ENCODE data around the gene SURF4. TPM values are rescaled to one million over a fixed set of nuclear protein-coding genes. Genes with fewer than 3 reads are reported as not detected.

The SURF4 gene
- total RNA-seq, 1 donor from 2014 or later: 190 TPM

DNA sequence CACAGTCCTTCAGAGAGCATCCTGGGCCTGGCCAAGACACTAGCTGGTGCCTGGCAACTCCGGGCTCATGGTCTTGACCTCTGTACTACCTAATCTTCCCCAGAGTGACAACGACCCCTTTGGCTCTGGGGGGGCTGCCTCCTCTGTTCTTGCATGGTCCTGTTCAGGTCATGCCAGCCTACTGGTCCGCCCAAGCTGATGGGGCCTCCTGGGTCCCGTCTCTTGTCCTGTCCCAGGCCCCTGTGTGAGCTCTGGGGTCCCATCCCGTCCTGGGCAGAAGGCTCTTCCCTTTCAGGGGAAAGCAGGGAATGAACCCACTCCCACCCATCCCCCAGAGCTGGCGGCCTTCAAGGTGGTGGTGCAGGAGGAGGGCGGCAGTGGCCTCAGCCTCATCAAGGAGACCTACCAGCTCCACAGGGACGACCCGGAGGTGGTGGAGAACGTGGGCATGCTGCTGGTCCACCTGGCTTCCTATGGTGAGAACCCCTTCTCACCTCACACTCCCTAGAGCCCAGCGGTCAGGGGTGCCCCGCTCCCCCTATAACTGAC, 28.7 kb upstream of the SURF4 start:
- H3K36me3 Mint-ChIP-seq (ENCODE audit: unreplicated experiment): peaks cover 26% of the 10 kb centered on the region
- peaks cover 2% of the 10 kb centered on the region for H3K4me1 Mint-ChIP-seq (ENCODE audit: unreplicated experiment)
- no peaks in the 10 kb centered on the region for H3K27me3 Mint-ChIP-seq (ENCODE audit: unreplicated experiment)
- no peak overlapping the region for H3K4me3 Mint-ChIP-seq (ENCODE audit: unreplicated experiment)
- DNase-seq (ENCODE audit: extremely low spot score, unreplicated experiment): no peak
- no peak overlapping the region for H3K27ac Mint-ChIP-seq (ENCODE audit: unreplicated experiment)
- H3K9me3 Mint-ChIP-seq (ENCODE audit: unreplicated experiment): no peaks in the 10 kb centered on the region
- TF ChIP-seq, protein P1, sequence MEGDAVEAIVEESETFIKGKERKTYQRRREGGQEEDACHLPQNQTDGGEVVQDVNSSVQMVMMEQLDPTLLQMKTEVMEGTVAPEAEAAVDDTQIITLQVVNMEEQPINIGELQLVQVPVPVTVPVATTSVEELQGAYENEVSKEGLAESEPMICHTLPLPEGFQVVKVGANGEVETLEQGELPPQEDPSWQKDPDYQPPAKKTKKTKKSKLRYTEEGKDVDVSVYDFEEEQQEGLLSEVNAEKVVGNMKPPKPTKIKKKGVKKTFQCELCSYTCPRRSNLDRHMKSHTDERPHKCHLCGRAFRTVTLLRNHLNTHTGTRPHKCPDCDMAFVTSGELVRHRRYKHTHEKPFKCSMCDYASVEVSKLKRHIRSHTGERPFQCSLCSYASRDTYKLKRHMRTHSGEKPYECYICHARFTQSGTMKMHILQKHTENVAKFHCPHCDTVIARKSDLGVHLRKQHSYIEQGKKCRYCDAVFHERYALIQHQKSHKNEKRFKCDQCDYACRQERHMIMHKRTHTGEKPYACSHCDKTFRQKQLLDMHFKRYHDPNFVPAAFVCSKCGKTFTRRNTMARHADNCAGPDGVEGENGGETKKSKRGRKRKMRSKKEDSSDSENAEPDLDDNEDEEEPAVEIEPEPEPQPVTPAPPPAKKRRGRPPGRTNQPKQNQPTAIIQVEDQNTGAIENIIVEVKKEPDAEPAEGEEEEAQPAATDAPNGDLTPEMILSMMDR (IDR thresholded peaks at IDR 0.05): no peak

DNA sequence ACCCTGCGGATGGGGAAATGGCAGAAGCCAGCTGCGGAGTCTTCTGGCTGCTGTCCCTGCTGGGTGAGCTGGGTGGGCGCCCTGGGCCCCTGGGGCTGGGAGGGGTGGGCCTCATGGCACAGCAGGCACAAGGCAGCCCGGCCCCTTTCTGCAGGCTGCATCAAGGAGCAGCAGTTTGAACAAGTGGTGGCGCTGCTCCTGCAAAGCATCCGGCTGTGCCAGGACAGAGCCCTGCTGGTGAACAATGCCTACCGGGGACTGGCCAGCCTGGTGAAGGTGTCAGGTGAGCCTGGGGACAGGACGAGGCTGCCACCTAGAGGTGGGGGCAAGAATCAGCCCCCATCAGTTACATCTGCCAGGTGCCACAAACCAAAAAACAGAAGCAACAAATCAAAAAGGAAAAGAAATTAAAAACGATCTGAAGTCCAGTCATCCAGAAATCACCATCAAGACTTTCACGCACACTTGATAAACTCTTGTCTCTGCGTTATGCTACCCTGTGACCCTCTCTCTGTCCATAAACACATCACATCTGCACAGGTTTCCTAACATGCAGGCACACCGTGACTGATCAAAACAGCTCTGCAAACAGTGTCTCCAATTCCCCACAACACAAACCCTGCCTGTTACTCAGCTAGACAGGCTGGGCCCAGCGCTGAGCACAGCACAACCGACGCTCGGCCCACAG, 28.1 kb upstream of the SURF4 start:
- H3K4me3 Mint-ChIP-seq (ENCODE audit: unreplicated experiment): no peak overlapping the region
- H3K27me3 Mint-ChIP-seq (ENCODE audit: unreplicated experiment): no peaks in the 10 kb centered on the region
- H3K36me3 Mint-ChIP-seq (ENCODE audit: unreplicated experiment): peaks cover 25% of the 10 kb centered on the region
- no peak for DNase-seq (ENCODE audit: extremely low spot score, unreplicated experiment)
- peaks cover 2% of the 10 kb centered on the region for H3K4me1 Mint-ChIP-seq (ENCODE audit: unreplicated experiment)
- no peak overlapping the region for H3K27ac Mint-ChIP-seq (ENCODE audit: unreplicated experiment)
- no peaks in the 10 kb centered on the region for H3K9me3 Mint-ChIP-seq (ENCODE audit: unreplicated experiment)
- TF ChIP-seq, protein P1 (IDR thresholded peaks at IDR 0.05): peak; percentile 44

DNA sequence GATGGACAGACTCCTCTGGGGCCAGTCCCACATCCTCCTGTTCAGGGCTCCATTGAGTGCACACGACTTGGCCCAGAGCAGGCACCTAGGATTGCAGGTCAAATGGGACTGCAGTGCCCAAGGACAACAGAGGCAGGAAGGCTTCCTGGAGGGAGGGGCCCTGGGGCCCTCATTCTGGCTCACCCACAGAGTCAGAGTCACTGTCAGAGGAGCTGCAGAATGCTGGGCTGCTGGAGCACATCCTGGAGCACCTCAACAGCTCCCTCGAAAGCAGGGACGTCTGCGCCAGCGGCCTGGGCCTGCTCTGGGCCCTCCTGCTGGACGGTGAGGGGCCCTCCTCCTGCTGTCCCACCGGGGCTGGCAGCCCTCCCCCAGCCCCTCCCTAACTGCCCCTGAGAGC, 26.8 kb upstream of the SURF4 start:
- peaks cover 21% of the 10 kb centered on the region for H3K36me3 Mint-ChIP-seq (ENCODE audit: unreplicated experiment)
- no peak overlapping the region for H3K4me3 Mint-ChIP-seq (ENCODE audit: unreplicated experiment)

DNA sequence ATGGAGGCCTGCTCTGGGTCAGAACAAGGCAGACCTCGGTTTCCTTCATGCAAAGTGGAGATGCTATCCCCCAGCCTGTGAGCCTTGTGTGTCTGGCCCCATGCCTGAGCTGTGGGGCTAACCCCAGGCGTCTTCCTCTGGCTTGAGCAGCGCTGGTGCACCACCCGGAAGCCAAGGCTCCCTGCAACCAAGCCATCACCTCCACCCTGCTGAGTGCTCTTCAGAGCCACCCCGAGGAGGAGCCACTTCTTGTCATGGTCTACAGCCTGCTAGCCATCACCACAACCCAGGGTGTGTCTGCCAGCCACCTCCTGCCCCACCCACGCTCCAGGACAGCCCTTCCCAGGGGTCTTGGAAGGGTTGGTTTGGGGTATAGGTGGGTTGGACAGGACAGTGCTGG, 25.7 kb upstream of the SURF4 start:
- Mint-ChIP-seq H3K36me3 (ENCODE audit: unreplicated experiment) (peaks cover 17% of the 10 kb centered on the region), H3K27me3 (ENCODE audit: unreplicated experiment) (peaks cover 6% of the 10 kb centered on the region), H3K4me1 (ENCODE audit: unreplicated experiment) (peaks cover 2% of the 10 kb centered on the region), H3K27ac (ENCODE audit: unreplicated experiment) (no peak overlapping the region), H3K4me3 (ENCODE audit: unreplicated experiment) (no peak overlapping the region), H3K9me3 (ENCODE audit: unreplicated experiment) (no peaks in the 10 kb centered on the region)
- TF ChIP-seq, protein P1 (IDR thresholded peaks at IDR 0.05): no peak
- DNase-seq (ENCODE audit: extremely low spot score, unreplicated experiment): no peak

More for the DNA sequence above, 26.8 kb upstream of the SURF4 start:
- TF ChIP-seq, protein P1 (IDR thresholded peaks at IDR 0.05): no peak
- H3K27ac Mint-ChIP-seq (ENCODE audit: unreplicated experiment): no peak overlapping the region
- peaks cover under 1% of the 10 kb centered on the region for H3K27me3 Mint-ChIP-seq (ENCODE audit: unreplicated experiment)
- H3K4me1 Mint-ChIP-seq (ENCODE audit: unreplicated experiment): peaks cover 2% of the 10 kb centered on the region
- DNase-seq (ENCODE audit: extremely low spot score, unreplicated experiment): no peak
- no peaks in the 10 kb centered on the region for H3K9me3 Mint-ChIP-seq (ENCODE audit: unreplicated experiment)

DNA sequence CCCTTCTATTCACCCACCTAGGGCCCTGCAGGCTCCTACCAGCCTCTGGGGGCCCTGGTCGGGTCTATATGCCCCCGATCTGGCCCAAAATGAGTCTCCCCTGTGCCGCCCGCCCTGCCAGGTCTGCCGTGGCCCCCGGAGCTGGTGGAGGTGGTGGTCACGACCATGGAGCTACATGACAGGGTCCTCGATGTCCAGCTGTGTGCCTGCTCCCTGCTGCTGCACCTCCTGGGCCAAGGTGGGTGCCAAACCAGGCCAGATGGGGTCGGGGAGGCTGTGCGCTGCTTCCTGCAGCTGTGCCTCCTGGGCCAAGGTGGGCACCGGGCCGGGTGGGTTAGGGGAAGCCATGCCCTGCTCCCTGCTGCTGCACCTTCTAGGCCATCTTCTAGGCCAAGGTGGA, 24.4 kb upstream of the SURF4 start:
- TF ChIP-seq, protein P1 (IDR thresholded peaks at IDR 0.05): no peak
- DNase-seq (ENCODE audit: extremely low spot score, unreplicated experiment): no peak
- Mint-ChIP-seq H3K27ac (ENCODE audit: unreplicated experiment) (no peak overlapping the region), H3K4me1 (ENCODE audit: unreplicated experiment) (peaks cover 2% of the 10 kb centered on the region), H3K27me3 (ENCODE audit: unreplicated experiment) (peaks cover 12% of the 10 kb centered on the region), H3K4me3 (ENCODE audit: unreplicated experiment) (no peak overlapping the region), H3K9me3 (ENCODE audit: unreplicated experiment) (no peaks in the 10 kb centered on the region), H3K36me3 (ENCODE audit: unreplicated experiment) (peaks cover 4% of the 10 kb centered on the region)

Data from osteocyte (in vitro differentiated cells).